Keratinocyte (primary cell): Measurements from ENCODE around the gene CATSPERE. TPM values are rescaled to one million over a fixed set of nuclear protein-coding genes. Genes with fewer than 3 reads are reported as not detected.
A peak's percentile ranks its signal among the peaks of the same experiment; 100 is the strongest.

ENCODE experiments used
- DNase-seq: peaks from one replicate; pipeline ENCODE4 v3.0.0-alpha.2; 2011; ENCODE audit warnings: low read depth, missing footprints, low spot score
- FAIRE-seq: peaks from 2 replicates; lab custom pipeline; 2011; peaks lifted over from hg19 to GRCh38; lab: Jason Lieb, UNC
- H2AFZ ChIP-seq: 2 replicates; pipeline ENCODE4 v1.6.0; 2012; ENCODE audit warnings: low read length, control low read depth, inconsistent platforms; ENCODE audit not compliant: control insufficient read depth
- H3K27ac ChIP-seq: 2 replicates; pipeline ENCODE4 v1.5.1; 2011; ENCODE audit warnings: low read length; ENCODE audit not compliant: control insufficient read depth, insufficient read depth
- H3K27me3 ChIP-seq: 3 replicates; pipeline ENCODE4 v1.6.0; 2011; ENCODE audit warnings: low read length; ENCODE audit not compliant: control insufficient read depth, insufficient read depth; ENCODE audit errors: extremely low read depth
- H3K36me3 ChIP-seq, 2 experiments: 2 replicates in 1 of 2; 3 replicates in 1 of 2; pipeline ENCODE4 v1.5.1; 2011; ENCODE audit warnings: low read length in 2 of 2, mild to moderate bottlenecking in 1 of 2; ENCODE audit not compliant: control insufficient read depth in 2 of 2, insufficient read depth in 2 of 2; ENCODE audit errors: extremely low read depth in 1 of 2
- H3K4me1 ChIP-seq: 3 replicates; pipeline ENCODE4 v1.5.1; 2011; ENCODE audit warnings: low read length; ENCODE audit not compliant: control insufficient read depth, insufficient read depth; ENCODE audit errors: extremely low read depth
- H3K4me2 ChIP-seq: 3 replicates; pipeline ENCODE4 v1.6.0; 2011; ENCODE audit warnings: low read depth, low read length; ENCODE audit not compliant: control insufficient read depth, insufficient read depth; ENCODE audit errors: extremely low read depth
- H3K4me3 ChIP-seq, 3 experiments: fragments of 200-600 bp in 1 of 3; sonication (generic) in 1 of 3; 2 replicates in 2 of 3; 3 replicates in 1 of 3; pipeline ENCODE4 v1.5.1; 2011 to 2016; ENCODE audit warnings: low read length in 3 of 3, mild to moderate bottlenecking in 3 of 3, control low read depth in 2 of 3, inconsistent platforms in 1 of 3, low read depth in 1 of 3, mixed read lengths in 1 of 3, mixed run types in 1 of 3, moderate library complexity in 1 of 3; ENCODE audit not compliant: control insufficient read depth in 2 of 3, insufficient read depth in 2 of 3; ENCODE audit errors: extremely low read depth in 1 of 3
- H3K79me2 ChIP-seq: 2 replicates; pipeline ENCODE4 v1.6.0; 2012; ENCODE audit warnings: low read length; ENCODE audit not compliant: control insufficient read depth, insufficient read depth
- H3K9ac ChIP-seq: 3 replicates; pipeline ENCODE4 v1.6.0; 2011; ENCODE audit warnings: low read length; ENCODE audit not compliant: control insufficient read depth, insufficient read depth; ENCODE audit errors: extremely low read depth
- H3K9me1 ChIP-seq: 3 replicates; pipeline ENCODE4 v1.6.0; 2011; ENCODE audit warnings: low read length; ENCODE audit not compliant: control insufficient read depth, insufficient read depth; ENCODE audit errors: extremely low read depth
- H3K9me3 ChIP-seq: 2 replicates; pipeline ENCODE4 v1.5.1; 2012; ENCODE audit warnings: low read depth, low read length; ENCODE audit not compliant: control insufficient read depth
- H4K20me1 ChIP-seq: 3 replicates; pipeline ENCODE4 v1.6.0; 2011; ENCODE audit warnings: low read length; ENCODE audit not compliant: control insufficient read depth, insufficient read depth; ENCODE audit errors: extremely low read depth
- EZH2 ChIP-seq: IDR thresholded peaks from one replicate; pipeline ENCODE4 v1.6.1; 2012; ENCODE audit warnings: inconsistent platforms, mild to moderate bottlenecking, low read length, moderate library complexity
- dilution Hi-C: fragments of 300-500 bp; cut with MboI; formaldehyde crosslinking; loops from one replicate; pipeline ENCODE4 v1.7.0; 2020; ENCODE audit warnings: low sequenced_read_pairs; ENCODE audit not compliant: extremely low pct_ligation_motif_present
- polyA plus RNA-seq, 5 experiments: library from polyadenylated mRNA; depleted of rRNA in 3 of 5; stranded (reverse) in 3 of 5; stranded (forward) in 1 of 5; unstranded in 1 of 5; fragments of >200 nt; gene quantifications; 1 replicate in 1 of 5; 2 replicates in 3 of 5; 3 replicates in 1 of 5; pipeline versions ENCODE4 v1.2.1 to v1.2.3, GENCODE V29; 2011 to 2012; ENCODE audit warnings: missing spikeins in 2 of 5, low read depth in 1 of 5, low replicate concordance in 1 of 5
- TF ChIP-seq, protein P1 (sequence below), 3 experiments: IDR thresholded peaks in 1 of 3; conservative IDR thresholded peaks in 1 of 3; optimal IDR thresholded peaks in 1 of 3; 2 replicates in 2 of 3; 3 replicates in 1 of 3; pipeline versions ENCODE3 to v1.5.1; 2011; ENCODE audit warnings: low read length in 3 of 3, mild to moderate bottlenecking in 3 of 3, moderate library complexity in 2 of 3, control low read depth in 1 of 3, inconsistent platforms in 1 of 3; ENCODE audit not compliant: insufficient read depth in 2 of 3; ENCODE audit errors: extremely low read depth in 1 of 3

Gene CATSPERE
- polyA plus RNA-seq, 1 donor (not counting 4 experiments of a cell fraction or from before 2014, with no cell fraction given) = 0.42 TPM

GRCh38 chr1:244545511-244545910 is 84.4 kb downstream of the CATSPERE start:
- dilution Hi-C loops = no loop called here
- Histone ChIP-seq H3K9ac (no peak overlapping the region), H3K27ac (no peak overlapping the region), H3K4me2 (no peak overlapping the region), H4K20me1 (no peaks in the 10 kb centered on the region), H3K27me3 (no peaks in the 10 kb centered on the region), H3K4me3 (no peak overlapping the region), H3K9me1 (no peaks in the 10 kb centered on the region), H3K79me2 (no peaks in the 10 kb centered on the region), H3K9me3 (no peaks in the 10 kb centered on the region), H3K4me1 (no peaks in the 10 kb centered on the region), H2AFZ (no peak overlapping the region), H3K36me3 (no peaks in the 10 kb centered on the region)
- TF ChIP-seq, protein P1, sequence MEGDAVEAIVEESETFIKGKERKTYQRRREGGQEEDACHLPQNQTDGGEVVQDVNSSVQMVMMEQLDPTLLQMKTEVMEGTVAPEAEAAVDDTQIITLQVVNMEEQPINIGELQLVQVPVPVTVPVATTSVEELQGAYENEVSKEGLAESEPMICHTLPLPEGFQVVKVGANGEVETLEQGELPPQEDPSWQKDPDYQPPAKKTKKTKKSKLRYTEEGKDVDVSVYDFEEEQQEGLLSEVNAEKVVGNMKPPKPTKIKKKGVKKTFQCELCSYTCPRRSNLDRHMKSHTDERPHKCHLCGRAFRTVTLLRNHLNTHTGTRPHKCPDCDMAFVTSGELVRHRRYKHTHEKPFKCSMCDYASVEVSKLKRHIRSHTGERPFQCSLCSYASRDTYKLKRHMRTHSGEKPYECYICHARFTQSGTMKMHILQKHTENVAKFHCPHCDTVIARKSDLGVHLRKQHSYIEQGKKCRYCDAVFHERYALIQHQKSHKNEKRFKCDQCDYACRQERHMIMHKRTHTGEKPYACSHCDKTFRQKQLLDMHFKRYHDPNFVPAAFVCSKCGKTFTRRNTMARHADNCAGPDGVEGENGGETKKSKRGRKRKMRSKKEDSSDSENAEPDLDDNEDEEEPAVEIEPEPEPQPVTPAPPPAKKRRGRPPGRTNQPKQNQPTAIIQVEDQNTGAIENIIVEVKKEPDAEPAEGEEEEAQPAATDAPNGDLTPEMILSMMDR (optimal IDR thresholded peaks at IDR 0.05 in 1 of 3, IDR thresholded peaks at IDR 0.05 in 1 of 3, conservative IDR thresholded peaks at IDR 0.05 in 1 of 3; ENCODE audit: extremely low read depth in 1 of 3, insufficient read depth in 2 of 3, low read length in 3 of 3) = no peak
- TF ChIP-seq EZH2 = no peak
- DNase-seq = no peak
- no peak for FAIRE-seq

GRCh38 chr1:244548558-244549115 is 87.6 kb downstream of the CATSPERE start:
- Histone ChIP-seq H3K79me2 (no peaks in the 10 kb centered on the region), H4K20me1 (no peaks in the 10 kb centered on the region)
- dilution Hi-C loops = no loop called here

More at GRCh38 chr1:244548558-244549115, 87.6 kb downstream of the CATSPERE start:
- Histone ChIP-seq H3K27me3 (no peaks in the 10 kb centered on the region), H3K4me1 (no peaks in the 10 kb centered on the region), H3K9ac (no peak overlapping the region), H3K4me3 (no peak overlapping the region), H3K9me3 (no peaks in the 10 kb centered on the region), H3K27ac (no peak overlapping the region), H3K4me2 (no peak overlapping the region), H3K9me1 (no peaks in the 10 kb centered on the region), H2AFZ (no peak overlapping the region), H3K36me3 (no peaks in the 10 kb centered on the region)
- DNase-seq (no peak), FAIRE-seq (no peak)
- TF ChIP-seq, protein P1 (optimal IDR thresholded peaks at IDR 0.05 in 1 of 3, IDR thresholded peaks at IDR 0.05 in 1 of 3, conservative IDR thresholded peaks at IDR 0.05 in 1 of 3; ENCODE audit: extremely low read depth in 1 of 3, insufficient read depth in 2 of 3, low read length in 3 of 3) = peak in 1 of 3 experiments; percentile 3
- no peak for TF ChIP-seq EZH2
